ENCODE results near the gene VWCE. TPM values are rescaled to one million over a fixed set of nuclear protein-coding genes. Genes with fewer than 3 reads are reported as not detected.

Gene VWCE
- total RNA-seq, result 2.7 TPM

DNA sequence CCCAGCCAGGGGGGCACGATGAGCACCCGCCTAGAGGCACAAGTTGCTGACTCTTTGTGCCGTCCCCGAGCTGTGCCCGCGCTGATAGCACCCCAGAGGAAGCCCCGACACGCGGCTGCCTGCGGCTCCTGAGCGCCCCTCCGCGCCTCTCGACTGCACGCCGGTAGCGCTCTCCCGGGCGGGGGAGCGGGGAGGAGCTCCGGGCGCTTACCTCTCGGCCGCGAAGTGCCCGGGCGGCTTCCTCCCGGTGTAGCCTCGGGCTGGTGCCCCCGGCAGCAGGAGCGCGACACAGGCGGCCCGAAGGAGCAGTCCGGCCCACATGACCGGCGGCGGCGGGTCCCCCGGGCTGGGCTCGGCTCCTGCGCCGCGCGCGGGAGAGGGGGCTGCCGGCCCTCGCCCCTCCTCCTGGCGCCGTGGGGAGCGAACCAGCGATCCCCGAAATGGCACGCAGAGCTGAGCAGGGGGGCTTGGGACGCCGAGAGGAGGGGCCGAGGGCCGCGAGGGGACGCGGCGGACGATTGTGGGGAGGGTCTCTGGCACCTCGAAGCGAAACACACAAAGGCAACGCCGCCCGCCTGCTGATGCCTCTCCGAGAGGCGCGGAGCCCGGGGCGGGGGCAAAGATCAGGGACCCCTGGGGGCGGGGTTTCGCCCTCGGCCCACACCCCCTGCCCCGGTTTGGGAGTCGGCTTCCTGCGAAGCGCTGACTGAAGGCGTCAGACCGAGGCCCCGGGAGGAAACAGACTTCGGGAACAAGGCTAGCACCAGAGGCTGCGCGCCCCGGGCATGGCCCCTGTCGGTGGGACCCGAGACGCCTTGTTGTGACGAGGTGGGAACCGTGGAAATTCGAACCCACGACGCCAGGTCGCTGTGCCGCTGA, at the start of gene VWCE:
TSS of gene VWCE (minus strand) at position 600 of the 879 bp plus-strand sequence. CDS start at position 321, 279 bp downstream.
- DNase-seq, result peak; percentile 35

- no peak for DNase-seq
These were observed 49.0 kb upstream of the VWCE start for GRCh38 chr11:61343792-61344745.

DNA sequence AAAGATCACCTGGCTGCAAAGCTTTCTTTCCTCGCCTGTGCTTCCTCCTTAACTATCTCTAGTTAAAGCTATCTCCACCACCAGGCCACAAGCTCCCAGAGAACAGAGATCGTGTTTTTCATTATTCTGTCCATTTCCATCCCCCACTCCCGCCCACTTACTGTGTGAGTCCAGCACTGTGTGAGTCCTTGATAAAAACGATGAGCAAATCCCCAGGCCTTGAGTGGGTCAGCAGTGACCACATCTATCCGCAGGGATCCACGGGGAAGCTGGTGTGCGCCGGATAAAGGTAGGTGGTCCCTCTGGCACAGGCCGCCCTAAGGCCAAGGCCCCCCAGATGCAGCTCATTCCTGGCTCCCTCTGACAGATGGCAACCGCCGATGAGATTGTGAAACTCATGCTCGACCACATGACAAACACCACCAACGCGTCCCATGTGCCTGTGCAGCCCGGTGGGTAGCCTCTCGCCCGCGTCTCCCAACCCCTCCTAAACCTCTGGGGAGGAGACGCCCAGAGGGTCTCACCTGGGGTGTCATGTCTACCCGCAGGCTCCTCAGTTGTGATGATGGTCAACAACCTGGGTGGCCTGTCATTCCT, 47.2 kb upstream of the VWCE start:
- no peak for DNase-seq

DNA sequence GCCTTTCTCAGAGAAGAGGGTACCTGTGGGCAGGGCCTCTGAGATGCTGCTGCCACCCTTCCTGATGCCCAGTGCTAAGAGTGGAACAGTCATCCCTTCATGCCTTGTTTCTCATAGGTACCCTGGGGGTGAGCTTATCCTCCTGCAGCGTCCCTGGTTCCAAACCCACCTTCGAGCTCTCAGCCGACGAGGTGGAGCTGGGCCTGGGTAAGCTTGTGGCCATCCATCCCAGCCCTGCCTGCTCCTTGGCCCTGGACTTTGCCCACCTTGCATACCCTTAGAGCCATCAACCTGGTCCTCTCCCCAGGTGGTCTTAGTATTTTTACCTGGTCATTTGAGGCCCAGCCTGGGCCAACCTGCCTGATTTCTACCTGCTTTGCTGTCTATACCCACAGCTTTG, 46.6 kb upstream of the VWCE start:
- no peak for DNase-seq

DNA sequence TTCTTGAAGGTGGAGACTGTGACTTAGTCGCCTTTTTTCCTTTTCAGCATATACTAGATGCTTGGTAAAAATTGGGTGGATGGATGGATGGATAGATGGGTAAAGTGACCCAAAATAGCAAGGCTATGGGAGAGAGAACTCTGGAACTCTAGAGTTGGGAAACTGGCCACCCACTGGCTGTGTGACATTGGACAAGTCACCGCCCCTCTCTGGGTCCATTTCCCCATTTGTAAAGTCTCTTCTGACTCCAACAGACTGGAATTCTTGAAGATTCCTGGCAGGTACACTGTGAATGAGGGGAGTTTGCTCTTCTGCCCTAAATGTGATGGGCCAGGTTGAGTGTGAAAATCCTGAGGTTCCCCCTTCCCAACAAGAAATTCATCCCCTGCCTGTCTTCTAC, 45.9 kb upstream of the VWCE start:
- no peak for DNase-seq

- DNase-seq, result no peak
These were observed 44.4 kb upstream of the VWCE start for GRCh38 chr11:61339490-61339878.

DNA sequence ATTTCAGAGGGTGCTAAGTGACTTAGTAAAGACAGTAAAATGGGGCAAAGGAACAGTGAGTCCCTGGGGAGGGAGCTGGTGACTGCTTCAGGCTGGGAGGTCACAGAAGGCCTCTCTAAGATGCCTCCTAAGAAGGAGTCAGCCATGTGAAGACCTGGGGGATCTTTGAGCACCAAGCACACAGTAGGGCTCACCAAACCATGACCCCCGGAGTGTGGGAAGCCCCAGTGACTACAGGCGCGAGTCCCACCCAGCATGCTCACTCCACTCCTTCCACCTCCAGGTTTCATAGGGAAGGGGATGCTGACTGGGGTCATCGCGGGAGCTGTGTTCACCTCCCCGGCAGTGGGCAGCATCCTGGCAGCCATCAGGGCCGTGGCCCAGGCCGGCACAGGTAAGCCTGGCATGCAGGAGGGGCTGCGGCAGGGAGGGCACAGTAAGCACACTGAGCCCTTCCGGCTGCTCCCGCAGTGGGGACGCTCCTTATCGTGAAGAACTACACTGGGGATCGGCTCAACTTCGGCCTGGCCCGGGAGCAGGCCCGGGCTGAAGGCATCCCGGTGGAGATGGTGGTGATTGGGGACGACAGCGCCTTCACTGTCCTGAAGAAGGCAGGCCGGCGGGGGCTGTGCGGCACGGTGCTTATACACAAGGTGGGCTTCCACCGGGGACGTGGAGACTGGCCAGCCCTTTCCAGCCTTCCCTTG, 43.8 kb upstream of the VWCE start:
- DNase-seq, result no peak

DNA sequence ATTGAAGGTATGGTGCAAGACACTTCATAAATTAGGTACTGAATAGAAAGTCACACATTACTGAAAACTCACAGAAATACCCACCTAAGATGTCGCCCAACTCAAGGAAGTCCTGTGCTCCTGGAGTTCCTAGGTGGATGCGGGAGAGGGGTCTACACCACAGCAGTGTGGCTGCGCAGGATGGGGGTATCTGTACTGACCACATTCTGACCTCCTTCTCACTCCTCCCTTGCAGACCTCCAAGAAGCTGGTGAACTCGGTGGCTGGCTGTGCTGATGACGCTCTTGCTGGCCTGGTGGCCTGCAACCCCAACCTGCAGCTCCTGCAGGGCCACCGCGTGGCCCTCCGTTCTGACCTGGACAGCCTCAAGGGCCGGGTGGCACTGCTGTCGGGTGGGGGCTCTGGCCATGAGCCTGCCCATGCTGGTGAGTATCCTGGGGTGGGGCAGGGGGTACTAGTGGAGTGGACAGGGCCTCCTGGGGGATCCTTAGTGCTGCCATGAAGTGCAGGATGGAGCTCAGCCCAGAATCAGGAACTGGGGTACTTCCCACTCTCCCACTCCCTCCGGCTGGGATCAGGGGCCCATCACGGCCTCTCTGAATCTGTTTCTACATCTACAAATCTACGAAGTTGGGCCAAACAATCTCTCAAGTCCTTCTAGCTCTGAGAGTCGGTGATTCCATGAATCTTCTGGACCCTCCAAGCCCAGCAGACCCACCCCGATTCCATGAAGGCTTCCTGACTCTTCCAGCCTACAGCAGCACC, 42.8 kb upstream of the VWCE start:
- DNase-seq, result no peak

DNA sequence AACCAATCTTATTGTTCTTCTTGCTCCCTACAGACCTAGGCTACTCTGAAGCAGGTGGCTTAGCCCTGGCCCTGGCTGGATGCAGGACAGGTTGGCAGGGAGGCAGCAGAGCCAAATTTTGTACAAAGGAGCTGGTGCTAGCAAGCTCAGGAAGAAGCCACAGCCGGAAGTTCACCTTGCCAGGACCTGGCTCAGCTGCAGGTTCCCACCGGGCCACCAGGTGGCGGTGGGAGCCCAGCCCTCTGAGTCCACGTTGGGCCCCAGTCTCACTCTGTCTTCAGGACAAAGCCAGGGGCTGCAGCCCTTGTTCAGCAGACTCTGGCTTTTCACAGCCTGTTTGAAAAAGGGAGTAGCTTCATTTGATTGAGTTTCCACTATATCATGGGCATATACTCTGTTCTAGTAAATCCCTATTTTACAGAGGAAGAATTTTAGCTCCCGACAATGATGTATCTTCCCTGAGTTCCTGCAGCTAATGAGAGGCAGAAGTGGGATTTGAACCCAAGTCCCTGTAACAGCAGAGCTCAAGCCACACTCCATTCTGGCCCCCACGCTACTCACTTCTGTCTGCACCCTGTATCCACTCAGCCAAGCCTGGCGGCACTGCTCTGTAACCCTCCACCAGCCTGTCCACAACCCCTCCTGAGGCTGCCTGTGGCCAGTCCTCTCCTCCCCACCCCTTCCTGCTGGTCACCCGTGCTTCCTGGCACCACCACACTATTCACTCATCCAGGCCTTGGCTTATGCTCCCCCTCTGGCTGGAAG, 41.2 kb upstream of the VWCE start:
- DNase-seq, result peak; percentile 50

DNA sequence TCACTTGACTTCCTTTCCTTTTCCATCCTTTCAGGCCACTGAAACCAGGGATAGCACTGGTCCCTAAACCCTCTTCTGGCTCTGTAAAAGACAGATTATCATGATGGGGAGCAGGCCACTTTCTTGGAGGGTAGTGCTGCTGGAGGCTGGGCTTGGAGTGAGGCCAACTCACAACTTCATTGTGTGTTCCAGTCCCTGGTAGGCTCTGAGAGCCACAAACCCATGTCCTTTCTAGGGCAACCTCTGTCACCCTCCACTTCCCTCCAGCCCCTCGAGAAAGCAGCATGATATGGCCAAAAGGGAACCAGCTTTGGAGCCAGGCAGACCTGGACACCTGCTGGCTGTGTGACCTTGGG, 40.2 kb upstream of the VWCE start:
- no peak for DNase-seq

GRCh38 chr11:61334434-61335354, 39.6 kb upstream of the VWCE start:
- no peak for DNase-seq

GRCh38 chr11:61333550-61334433, 38.7 kb upstream of the VWCE start:
- no peak for DNase-seq

DNA sequence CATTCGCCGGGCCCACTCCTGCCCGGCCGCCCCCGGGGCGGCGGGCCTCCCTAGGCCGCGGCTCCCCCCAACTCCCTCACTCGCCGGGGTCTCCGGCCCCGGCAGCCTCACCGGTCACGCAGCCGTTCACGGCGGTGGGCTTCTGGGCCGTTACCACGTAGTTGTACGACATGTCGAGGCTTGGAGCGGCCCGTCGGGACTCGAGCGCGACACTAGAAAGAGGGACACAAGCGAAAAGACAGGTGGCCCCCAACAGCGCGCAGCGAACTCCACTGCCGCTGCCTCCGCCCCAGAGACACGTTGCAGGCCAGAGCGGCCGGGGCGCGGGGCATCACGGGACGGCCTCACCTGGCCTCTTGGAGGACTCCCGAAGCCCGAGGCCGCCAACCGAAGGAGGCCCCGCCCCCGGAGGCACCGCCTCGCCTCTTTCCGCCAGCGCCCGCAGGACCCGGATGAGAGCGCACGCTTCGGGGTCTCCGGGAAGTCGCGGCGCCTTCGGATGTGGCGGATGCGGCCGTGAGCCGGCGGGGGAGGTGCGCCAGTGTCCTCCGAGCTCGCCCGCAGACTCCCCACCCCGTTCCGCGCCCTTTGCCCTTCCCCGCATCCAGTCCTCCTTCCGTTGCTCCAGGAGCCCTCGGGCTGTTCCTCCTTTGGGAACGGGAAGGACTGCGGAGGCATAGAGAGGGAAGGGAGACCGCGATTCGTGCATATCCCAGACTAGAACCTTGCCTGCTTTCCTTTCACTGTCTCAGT, 37.9 kb upstream of the VWCE start, which contains the start of the genes DDB1 and TKFC:
TSS of gene DDB1 (minus strand) at position 309 of the 753 bp plus-strand sequence. CDS start at position 172, 137 bp downstream.
TSS of gene TKFC (plus strand) at position 432 of the 753 bp plus-strand sequence. CDS start 1,501 bp downstream, outside the sequence.
- DNase-seq, result peak; percentile 92

DNA sequence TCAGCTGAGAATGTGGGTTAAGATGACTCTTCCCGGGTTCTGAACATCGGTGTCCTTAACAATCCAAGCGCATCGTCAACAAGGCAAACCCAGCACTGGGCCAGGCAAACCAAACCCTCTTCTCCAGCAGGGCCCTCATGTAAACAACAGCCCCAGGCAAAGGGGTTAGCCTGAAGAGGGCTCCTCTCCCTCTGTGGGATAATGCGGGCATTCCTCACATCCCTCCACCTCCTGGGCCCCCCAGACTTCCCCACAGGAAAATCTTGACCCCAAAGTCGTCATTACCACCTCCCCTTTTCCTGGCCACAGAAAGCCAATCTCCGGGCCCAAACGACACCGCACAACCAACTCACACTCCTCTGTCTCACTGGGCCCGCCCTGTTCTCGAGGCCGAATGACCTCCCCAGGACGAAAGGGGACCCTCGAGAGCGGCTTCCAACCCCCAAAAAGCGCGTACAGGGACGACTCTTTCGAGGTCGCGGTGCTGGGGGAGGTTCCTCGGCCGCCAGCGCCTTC, 37.2 kb upstream of the VWCE start:
- no peak for DNase-seq

- no peak for DNase-seq
These were observed 36.5 kb upstream of the VWCE start for GRCh38 chr11:61331651-61332050.

GRCh38 chr11:61329871-61330270, 34.8 kb upstream of the VWCE start:
- DNase-seq, result no peak

- DNase-seq, result no peak
These were observed 33.2 kb upstream of the VWCE start for GRCh38 chr11:61328351-61328750.
